ENCODE results near the gene SLC47A1. TPM values are rescaled to one million over a fixed set of nuclear protein-coding genes. Genes with fewer than 3 reads are reported as not detected.

SLC47A1 gene
- total and polyA plus RNA-seq, 2 of the 13 experiments (the other 11 are each of a cell fraction or from before 2014, with no cell fraction given) = 42.1 to 67.5 TPM

DNA sequence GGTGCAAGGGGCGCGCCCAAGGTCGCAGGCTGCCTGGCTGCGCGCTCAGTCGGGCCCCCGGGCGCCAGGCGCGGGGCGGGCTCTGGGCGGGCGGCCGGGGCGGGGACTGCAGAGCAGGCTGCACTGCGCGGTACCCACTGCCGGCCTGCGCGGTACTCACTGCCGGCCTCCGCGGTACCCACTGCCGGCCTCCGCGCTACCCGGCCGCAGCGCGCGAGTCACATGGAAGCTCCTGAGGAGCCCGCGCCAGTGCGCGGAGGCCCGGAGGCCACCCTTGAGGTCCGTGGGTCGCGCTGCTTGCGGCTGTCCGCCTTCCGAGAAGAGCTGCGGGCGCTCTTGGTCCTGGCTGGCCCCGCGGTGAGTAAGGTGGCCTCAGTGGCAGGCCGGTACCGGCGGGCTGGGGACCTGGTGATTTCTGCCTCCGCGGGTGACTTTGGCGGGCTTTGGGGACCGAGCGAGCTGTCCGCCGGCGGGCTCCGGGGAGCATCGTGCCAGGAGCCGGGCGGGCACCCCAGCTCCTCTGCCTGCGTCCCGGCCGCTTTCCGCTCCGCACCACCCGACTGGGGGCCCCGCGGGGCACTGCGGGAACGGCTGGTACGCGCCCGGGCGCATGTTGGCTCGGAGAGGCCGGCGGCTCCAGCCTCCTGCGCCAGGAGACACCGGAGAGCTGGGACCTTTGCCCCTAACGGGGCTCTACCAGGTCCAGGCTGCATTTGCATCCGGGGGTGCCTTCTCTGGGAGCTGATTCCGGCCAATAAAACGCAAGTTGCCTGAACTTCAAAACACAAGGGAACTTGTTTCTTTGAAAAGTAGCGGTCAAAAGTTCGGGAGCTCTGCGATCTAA, at the start of gene SLC47A1 (continued):
- TF ChIP-seq, protein P1, sequence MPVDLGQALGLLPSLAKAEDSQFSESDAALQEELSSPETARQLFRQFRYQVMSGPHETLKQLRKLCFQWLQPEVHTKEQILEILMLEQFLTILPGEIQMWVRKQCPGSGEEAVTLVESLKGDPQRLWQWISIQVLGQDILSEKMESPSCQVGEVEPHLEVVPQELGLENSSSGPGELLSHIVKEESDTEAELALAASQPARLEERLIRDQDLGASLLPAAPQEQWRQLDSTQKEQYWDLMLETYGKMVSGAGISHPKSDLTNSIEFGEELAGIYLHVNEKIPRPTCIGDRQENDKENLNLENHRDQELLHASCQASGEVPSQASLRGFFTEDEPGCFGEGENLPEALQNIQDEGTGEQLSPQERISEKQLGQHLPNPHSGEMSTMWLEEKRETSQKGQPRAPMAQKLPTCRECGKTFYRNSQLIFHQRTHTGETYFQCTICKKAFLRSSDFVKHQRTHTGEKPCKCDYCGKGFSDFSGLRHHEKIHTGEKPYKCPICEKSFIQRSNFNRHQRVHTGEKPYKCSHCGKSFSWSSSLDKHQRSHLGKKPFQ (CRISPR knock-in tag; IDR thresholded peaks at IDR 0.05; ENCODE audit: insufficient replicate concordance) = no peak
- TF ChIP-seq, protein P2, sequence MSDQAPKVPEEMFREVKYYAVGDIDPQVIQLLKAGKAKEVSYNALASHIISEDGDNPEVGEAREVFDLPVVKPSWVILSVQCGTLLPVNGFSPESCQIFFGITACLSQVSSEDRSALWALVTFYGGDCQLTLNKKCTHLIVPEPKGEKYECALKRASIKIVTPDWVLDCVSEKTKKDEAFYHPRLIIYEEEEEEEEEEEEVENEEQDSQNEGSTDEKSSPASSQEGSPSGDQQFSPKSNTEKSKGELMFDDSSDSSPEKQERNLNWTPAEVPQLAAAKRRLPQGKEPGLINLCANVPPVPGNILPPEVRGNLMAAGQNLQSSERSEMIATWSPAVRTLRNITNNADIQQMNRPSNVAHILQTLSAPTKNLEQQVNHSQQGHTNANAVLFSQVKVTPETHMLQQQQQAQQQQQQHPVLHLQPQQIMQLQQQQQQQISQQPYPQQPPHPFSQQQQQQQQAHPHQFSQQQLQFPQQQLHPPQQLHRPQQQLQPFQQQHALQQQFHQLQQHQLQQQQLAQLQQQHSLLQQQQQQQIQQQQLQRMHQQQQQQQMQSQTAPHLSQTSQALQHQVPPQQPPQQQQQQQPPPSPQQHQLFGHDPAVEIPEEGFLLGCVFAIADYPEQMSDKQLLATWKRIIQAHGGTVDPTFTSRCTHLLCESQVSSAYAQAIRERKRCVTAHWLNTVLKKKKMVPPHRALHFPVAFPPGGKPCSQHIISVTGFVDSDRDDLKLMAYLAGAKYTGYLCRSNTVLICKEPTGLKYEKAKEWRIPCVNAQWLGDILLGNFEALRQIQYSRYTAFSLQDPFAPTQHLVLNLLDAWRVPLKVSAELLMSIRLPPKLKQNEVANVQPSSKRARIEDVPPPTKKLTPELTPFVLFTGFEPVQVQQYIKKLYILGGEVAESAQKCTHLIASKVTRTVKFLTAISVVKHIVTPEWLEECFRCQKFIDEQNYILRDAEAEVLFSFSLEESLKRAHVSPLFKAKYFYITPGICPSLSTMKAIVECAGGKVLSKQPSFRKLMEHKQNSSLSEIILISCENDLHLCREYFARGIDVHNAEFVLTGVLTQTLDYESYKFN (CRISPR knock-in tag; conservative IDR thresholded peaks at IDR 0.05) = no peak; the same call in none of the 2 replicates
- TF ChIP-seq ZKSCAN5 (CRISPR knock-in tag; IDR thresholded peaks at IDR 0.05) (no peak), BRCA1 (CRISPR knock-in tag; IDR thresholded peaks at IDR 0.05) (no peak), ZNF790 (CRISPR knock-in tag; IDR thresholded peaks at IDR 0.05; ENCODE audit: borderline replicate concordance) (no peak), ZNF430 (CRISPR knock-in tag; IDR thresholded peaks at IDR 0.05) (no peak), HMG20A (CRISPR knock-in tag; IDR thresholded peaks at IDR 0.05; ENCODE audit: borderline replicate concordance) (no peak), CREB1 (IDR thresholded peaks at IDR 0.05) (no peak), CREB1 (CRISPR knock-in tag; IDR thresholded peaks at IDR 0.05) (no peak), MAF1 (CRISPR knock-in tag; IDR thresholded peaks at IDR 0.05; ENCODE audit: borderline replicate concordance) (no peak), ZNF331 (CRISPR knock-in tag; IDR thresholded peaks at IDR 0.05) (no peak), ZFP62 (CRISPR knock-in tag; IDR thresholded peaks at IDR 0.05) (no peak), ZNF263 (CRISPR knock-in tag; IDR thresholded peaks at IDR 0.05) (no peak), ZBTB3 (CRISPR knock-in tag; IDR thresholded peaks at IDR 0.05; ENCODE audit: borderline replicate concordance, low read depth) (no peak), MBD4 (IDR thresholded peaks at IDR 0.05; ENCODE audit: borderline replicate concordance, low read length) (no peak), ATF1 (CRISPR knock-in tag; IDR thresholded peaks at IDR 0.05) (no peak), ZNF841 (CRISPR knock-in tag; IDR thresholded peaks at IDR 0.05; ENCODE audit: borderline replicate concordance) (peak; percentile 23; the same call in 1 of the 2 replicates), ZNF720 (CRISPR knock-in tag; IDR thresholded peaks at IDR 0.05) (no peak)
- TF ChIP-seq, protein P3, sequence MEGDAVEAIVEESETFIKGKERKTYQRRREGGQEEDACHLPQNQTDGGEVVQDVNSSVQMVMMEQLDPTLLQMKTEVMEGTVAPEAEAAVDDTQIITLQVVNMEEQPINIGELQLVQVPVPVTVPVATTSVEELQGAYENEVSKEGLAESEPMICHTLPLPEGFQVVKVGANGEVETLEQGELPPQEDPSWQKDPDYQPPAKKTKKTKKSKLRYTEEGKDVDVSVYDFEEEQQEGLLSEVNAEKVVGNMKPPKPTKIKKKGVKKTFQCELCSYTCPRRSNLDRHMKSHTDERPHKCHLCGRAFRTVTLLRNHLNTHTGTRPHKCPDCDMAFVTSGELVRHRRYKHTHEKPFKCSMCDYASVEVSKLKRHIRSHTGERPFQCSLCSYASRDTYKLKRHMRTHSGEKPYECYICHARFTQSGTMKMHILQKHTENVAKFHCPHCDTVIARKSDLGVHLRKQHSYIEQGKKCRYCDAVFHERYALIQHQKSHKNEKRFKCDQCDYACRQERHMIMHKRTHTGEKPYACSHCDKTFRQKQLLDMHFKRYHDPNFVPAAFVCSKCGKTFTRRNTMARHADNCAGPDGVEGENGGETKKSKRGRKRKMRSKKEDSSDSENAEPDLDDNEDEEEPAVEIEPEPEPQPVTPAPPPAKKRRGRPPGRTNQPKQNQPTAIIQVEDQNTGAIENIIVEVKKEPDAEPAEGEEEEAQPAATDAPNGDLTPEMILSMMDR (CRISPR knock-in tag; IDR thresholded peaks at IDR 0.05) = no peak
- TF ChIP-seq, protein P4, sequence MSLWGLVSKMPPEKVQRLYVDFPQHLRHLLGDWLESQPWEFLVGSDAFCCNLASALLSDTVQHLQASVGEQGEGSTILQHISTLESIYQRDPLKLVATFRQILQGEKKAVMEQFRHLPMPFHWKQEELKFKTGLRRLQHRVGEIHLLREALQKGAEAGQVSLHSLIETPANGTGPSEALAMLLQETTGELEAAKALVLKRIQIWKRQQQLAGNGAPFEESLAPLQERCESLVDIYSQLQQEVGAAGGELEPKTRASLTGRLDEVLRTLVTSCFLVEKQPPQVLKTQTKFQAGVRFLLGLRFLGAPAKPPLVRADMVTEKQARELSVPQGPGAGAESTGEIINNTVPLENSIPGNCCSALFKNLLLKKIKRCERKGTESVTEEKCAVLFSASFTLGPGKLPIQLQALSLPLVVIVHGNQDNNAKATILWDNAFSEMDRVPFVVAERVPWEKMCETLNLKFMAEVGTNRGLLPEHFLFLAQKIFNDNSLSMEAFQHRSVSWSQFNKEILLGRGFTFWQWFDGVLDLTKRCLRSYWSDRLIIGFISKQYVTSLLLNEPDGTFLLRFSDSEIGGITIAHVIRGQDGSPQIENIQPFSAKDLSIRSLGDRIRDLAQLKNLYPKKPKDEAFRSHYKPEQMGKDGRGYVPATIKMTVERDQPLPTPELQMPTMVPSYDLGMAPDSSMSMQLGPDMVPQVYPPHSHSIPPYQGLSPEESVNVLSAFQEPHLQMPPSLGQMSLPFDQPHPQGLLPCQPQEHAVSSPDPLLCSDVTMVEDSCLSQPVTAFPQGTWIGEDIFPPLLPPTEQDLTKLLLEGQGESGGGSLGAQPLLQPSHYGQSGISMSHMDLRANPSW (CRISPR knock-in tag; IDR thresholded peaks at IDR 0.05; ENCODE audit: borderline replicate concordance) = no peak
